Thoracic aorta endothelial cell (primary cell): ENCODE measurements around the gene CDKAL1. TPM values are rescaled to one million over a fixed set of nuclear protein-coding genes. Genes with fewer than 3 reads are reported as not detected.

Experiments used
- small RNA-seq: library from RNA; depleted of rRNA; stranded (forward); fragments of <200 nt; gene quantifications from one replicate; pipeline ENCODE3, GENCODE V24; 2012
- total RNA-seq: library from RNA; depleted of rRNA; stranded (reverse); fragments of >200 nt; gene quantifications from 2 replicates; pipeline ENCODE4 v1.2.3, GENCODE V29; 2012

CDKAL1 gene
- total RNA-seq = 26.1 and 26.9 TPM in 2 replicates

GRCh38 chr6:20534295-20535262, at the start of gene CDKAL1:
CDKAL1 (plus strand) TSS chr6:20534457; CDS start chr6:20546351, 11,894 bp downstream.

Small RNA genes lying within 50 kb of the gene (small RNA-seq; reads per million reads assigned to genes)
- gene RF00019 (not detected), gene RNU6-150P (not detected)

Other genes with a start within 250 kb of the CDKAL1 start
- 14.6 and 15.2 TPM in 2 replicates for gene E2F3, start 132.6 kb upstream of the CDKAL1 start, total RNA-seq